Activated CD4-positive, alpha-beta T cell treated with anti-CD3 and anti-CD28 coated beads, Interleukin-2, Interleukin-4, amounts not matched to agents 100 ng/mL and 50 ng/mL, durations not matched to agents 16 hours and 8 hours (primary cell): ENCODE measurements around the gene LRRC8D.

Experiments
- DNase-seq: peaks from one replicate; pipeline ENCODE4 v3.0.0-alpha.2; 2020; ENCODE audit warnings: low spot score

Gene LRRC8D

DNA sequence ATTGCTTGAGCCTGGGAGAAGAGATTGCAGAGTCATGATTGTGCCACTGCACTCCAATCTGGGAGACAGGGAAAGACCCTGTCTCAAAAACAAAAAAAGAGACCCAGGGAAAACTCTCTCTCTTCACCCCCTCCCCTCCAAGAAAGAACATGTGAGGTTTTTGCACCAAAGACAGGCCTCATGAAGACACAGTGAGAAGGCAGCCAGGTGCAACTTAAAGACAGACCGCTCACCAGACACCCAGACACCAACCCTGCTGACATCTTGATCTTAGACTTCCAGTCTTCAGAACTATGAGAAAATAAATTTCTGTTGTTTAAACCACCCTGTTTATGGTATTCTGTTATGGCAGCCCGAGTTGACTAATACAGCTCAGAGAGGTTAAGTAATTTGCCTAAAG, 13.3 kb upstream of the LRRC8D start:
- DNase-seq: no peak

DNA sequence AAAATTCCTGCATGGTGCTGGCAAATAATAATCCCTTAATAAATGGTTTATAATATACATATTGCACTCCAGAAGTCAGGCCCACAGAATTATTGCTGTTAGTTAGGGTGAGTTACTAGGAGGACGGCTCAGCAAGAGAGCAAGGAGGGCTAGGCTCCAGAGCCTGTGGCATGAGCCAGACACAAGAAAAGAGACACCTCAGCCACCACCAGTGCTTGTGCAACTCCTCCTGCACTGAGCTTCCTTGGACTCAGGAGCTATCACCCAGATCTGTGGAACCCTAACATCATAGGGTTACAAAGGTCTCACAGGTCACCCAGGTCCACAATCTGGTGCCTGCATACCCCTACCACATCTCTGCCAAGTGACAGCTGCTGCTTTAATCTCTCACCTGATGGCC, 12.8 kb upstream of the LRRC8D start:
- DNase-seq: no peak

DNA sequence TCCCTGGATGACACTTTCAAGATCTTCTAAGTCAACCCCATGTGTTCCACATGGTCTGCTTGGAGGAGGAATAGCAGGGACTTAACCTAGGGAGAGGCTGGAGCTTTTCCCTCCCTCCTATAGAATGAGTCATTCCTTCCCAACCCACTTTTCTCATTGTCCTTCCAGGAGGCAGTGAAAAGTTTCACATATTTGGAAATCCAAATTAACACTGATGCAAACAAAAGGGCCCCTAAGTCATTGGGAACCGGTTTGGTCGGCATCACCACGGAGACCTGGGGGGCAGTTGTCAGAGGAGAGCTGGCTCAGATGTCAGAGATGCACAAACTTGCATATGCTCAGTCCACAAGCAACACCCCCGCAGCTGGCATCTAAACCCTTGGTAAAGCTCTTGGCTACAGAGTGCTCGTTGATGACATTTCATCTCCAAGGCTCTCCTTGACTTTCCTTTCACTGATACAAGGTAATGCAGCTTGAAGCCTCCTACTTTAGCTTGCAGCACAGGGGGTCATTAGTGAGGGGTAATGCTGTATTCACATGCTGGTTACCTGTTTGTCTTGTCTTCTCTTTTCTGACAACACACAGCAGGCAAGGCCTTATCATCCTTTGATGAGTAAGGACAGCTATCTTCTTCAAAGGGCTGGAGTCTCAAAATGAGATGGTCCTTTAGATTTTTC, 12.3 kb upstream of the LRRC8D start:
- no peak for DNase-seq

DNA sequence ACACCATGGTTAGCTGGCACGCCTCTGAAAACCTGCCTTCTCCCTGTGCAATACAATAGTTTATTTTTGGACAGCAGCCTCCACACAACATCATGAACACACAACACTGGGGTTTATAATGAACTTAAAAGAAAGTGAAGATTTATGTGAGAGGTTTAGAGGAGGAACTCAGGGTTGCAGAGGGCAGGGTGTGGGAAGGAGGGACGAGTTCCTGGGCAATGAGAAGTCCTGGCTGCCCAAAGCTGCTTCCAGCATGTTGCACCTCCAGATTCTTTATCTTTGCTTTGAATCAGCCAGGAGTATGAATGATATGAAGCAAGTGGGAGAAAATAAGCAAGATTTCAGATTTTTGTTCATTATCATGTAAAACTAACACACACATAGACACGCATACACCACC, 11.3 kb upstream of the LRRC8D start:
- DNase-seq: no peak

DNA sequence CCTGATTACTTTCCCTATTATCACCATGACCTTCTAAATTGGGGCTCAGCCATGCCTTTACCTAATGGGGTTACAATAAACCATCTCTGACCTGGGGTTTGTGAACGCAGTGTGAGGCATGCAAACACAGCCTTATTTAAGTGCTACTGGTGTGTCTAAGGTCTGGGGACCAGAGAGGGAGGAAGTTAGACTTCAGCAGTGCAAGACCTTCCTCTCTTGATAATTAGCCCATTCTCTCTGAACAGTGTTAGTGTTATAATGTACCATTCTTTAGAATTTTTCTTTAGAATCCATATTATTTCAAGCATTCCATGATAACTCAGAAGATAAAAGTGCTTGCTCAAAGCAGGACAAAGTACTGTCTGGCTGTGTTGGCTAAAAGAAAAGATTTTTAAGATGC, 10.5 kb upstream of the LRRC8D start:
- no peak for DNase-seq

DNA sequence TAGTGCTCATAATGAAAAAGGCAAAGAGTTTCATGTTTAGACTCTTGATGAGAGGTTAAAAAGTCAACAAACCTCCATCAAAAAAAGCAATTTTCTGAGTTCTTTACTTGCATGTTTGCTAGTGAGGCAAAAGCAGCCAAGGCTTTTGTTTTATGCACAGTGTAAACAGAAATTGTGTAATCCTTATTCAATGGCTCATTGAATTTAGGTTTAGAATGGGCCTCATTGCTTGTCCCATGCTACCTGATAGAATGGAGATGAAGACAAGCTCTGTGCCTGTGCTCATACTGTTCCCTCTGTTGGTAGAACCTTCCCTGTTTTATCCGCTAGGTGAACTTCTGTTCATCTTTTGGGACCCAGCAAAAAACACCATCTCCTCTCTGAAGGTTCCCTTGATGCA, 10.0 kb upstream of the LRRC8D start:
- DNase-seq: no peak

DNA sequence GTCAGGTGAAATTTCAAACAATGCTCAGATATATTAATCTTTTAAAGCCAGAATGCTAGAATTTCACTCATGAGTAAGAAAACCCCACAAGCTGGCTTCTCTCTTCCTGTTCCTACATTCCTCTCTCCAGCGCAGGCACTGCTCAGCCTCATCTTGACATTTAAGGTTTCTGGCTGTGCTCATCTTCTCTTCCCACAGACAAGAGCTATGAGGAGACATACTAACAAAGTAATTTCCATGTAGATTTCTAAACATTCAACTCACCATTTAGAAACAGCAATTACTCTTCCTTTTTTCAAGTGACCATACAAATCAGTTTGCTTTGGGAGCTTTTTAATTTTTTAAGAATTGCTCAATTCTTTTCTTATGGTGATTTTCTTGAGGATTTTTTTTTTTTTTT, 7.8 kb upstream of the LRRC8D start:
- DNase-seq: no peak

DNA sequence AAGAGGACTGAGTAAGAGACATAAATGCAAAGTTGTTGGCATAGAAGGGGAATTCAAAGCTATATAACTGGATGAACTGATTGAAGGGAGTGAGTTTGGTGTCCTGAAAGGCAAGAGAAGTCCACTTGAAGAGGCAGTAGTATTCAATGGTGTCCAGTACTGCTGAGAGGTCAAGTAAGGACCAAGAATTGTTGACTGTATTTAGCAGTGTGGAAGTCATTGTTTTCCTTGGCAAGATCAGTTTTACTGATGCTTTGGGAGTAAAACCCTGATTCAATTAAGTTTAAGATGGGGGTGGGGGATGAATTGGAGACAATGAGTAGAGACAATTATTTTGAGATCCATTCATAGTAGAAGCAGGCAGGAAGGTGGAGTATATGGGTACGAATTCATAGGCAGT, 5.8 kb upstream of the LRRC8D start:
- no peak for DNase-seq

DNA sequence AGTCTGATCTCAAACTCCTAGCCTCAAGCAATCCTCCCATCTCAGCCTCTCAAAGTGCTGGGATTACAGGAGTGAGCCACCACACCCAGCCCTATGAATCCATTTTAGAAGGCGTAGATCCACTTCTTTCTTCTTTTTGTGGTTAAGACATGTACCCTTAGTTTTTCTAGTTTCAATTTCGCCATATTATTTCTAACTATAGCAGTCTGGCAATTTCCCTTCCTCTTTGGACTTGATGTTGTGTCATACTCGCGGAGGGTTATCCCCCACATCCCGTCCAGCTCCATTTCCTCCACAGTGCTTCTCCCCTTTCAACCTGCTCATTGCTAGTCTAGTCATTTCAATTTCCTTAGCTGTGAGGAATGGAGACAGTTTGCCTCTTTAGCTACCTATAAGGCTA, 5.2 kb upstream of the LRRC8D start:
- DNase-seq: no peak

DNA sequence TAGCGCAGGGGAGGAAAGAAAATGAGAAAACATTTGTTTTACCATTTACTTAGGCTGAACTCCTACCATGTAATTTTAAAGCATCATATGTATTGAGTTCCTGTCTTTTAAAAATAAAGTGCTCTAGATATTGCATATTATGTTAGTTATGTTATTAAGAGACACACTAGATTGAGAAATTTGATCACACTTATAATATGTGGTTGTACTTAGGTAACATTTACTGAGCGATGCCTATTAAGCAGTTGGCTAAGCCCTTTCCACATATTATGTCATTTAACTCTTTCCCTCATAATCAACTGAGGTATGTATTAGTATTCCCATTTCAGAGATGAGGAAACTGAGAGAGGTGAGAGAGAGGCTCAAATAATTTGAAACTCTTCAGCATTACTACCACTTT, 4.5 kb upstream of the LRRC8D start:
- DNase-seq: no peak

DNA sequence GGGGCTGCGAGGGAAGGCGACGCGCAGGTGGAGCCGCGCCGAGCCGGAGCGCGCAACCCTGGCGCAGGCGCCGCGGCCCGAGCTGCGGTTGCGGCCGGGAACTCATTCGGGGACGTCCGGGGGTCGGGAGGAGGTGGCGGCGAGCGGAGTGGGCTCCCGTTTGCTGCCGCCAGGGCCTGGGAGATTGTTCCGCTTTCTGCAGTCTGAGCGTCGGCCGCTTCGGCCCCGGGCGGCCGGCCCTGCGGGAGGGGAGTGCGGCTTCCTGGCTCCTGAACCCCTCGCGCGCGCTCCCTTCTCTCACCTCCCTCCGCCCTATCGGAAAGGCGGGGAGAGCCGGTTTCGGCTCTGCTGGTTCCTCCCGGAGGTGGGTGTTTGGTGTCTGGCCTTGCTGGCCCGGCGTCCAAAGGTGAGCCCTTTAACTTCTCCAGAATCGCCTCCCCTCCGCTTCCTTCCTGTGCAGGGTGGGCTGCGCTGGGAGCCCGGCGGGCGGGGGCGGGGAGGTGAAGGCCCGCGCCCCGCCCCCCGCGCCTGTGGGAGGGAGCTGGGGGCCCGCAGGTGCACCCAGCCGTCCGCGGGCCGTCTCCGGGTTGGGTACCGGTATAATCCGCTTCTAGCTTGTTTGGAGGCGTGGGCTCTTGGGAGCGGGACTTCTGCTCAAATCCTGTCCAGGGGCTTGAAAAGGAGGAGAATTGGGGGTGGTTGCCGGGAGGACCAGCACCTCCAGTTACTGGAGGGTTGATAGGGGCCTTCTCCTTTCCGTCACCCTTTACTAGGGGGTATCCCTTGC, 683 bp downstream of the LRRC8D start:
- DNase-seq: peak; percentile 52

DNA sequence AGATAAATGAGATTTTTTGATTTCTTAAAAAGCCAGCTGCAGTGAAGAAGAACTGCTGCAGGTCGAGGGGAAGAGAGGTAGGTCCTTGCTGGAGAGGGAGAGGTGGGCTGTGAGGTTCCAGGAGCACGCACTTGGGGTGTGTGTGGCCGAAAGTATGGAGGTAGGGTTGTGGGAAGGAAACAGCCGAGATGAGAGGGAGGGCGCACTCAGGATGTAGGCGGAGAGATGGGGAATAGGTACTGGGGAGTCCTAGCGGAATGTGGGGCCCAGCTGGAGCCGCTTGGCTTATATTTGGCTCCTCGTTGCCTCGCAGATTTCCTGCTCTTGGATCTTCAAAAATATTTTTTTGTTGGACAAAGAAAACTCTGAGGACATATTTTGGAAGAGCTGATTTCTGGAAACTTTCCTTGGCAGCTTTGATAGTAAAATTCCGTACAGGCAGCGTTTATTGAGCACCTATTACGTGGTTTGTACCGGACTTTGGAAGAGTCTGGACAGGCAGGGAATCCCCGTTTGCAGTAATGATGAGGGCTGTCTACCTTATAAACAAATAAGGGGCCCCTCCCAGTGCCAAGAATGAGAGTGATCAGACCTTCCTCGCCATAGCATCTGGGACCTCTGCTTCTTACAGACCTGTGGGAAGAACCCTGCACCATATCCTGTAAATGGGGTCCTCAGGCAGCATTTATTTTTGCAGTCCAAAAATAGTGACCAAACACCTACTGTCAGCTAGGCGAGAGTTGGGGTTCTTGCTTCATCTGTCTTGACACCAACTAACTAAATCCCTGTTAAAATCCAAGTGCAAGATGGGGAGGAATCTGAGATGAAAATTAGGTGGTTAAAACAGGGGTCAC, 1.5 kb downstream of the LRRC8D start:
- DNase-seq: no peak

DNA sequence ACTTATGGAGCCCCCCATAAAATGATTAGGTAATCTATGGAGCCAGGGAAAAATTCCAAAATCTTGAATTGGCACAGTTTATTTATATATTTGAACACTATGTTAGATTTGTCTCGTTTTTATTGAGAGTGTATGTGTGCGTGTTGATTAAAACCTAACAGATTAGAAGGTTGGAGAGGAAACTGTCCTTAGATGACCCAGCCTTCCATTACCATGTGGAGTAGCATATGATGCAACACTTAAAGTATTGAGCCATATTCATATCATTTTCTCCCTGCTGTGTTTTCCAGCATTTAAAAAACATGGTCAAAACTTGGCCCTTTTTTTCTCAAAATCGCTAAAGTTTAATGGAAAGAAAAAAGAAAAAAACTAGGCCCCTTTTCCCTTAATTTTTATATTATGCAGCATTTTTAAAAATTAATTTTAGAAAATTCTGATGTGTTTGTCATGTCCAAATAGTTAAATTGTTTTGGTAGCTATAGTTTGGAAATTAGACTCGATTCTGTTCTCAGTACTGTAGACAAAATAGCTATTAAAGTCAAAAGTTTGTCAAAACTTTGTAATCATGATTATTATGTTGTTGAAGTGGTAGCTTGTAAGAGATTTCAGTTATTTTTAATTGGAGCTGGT, 2.3 kb downstream of the LRRC8D start:
- DNase-seq: no peak

DNA sequence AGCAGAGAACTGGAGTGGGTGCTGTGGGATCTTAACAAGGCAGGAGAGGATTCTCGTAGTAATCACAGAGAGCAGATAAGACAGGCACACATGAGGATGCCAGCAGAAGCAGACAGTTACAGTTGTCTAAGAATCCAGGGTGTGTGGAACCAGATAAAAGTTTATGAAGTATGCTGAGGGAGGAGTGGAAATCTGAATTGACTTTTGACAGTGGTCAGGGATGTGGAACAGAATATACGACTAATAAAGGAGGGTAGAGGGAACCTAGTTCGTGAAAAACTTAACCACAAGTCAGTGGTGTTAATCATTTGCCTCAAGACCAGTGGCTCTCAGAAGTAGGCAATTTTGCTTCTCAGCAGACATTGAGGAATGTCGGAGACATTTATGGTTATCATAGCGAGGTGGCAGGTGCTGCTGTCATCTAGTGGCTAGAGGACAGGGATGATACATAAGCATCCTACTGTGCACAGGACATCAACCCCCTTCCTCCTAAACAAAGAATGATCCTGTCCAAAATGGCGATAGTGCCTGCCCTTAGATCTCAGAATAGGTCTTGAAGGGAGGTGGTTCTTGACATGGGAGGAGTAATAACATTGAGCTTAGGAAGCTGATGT, 3.0 kb downstream of the LRRC8D start:
- no peak for DNase-seq

DNA sequence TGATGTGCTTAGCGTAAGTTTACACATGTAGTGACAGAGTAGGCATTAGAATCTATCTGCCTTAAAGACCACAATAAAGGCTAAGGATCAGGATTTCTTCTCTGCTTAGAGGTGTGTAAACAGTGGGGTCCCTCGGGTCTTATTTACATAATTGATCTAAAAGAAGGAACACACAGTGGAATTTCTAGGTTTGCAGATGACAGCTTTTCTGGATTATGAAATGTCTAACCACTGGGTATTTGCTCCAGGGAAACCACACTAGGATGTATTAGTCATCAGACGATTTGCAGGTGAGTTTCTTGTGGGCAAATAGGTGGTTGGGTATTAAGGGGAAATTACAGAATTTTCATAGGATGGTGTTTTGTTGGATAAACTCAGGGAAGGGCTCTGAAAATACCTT, 5.8 kb downstream of the LRRC8D start:
- DNase-seq: no peak

DNA sequence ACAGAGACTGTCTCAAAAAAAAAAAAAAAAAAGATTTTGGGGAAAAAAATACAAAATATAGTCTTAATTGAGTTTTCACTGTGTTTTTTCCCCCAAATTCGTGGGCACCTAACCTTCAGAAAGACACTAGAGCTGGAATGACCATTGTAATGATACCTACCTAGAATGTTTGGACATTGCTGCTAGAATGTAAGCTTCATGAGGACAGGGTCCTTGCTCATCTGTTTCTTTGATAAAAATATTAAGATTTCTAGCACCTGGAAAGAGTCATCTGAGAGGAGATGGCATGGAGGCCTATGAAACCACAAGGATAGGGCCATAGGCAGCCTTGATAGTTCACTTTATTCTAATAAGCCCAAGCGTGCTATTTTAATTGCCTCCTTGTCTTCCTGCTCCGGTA, 6.5 kb downstream of the LRRC8D start:
- no peak for DNase-seq

DNA sequence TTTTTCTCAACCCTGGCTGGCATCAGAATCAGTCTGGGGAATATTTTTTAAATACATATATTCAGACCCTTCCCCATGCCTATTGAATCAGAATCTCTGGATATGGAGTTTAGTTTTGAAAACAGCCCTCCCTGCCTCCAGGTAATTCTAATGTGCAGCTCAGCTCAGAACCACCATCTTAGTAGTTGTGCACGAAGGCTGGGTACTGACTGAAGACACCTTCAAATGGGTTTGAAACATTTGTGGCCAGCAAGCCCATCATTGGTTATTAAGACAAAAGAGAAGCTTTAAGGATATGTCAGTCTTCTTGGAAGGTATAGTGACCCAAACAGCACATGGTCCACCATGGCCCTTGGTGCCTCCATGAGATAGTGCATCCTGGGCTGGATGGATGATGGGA, 7.1 kb downstream of the LRRC8D start:
- no peak for DNase-seq

DNA sequence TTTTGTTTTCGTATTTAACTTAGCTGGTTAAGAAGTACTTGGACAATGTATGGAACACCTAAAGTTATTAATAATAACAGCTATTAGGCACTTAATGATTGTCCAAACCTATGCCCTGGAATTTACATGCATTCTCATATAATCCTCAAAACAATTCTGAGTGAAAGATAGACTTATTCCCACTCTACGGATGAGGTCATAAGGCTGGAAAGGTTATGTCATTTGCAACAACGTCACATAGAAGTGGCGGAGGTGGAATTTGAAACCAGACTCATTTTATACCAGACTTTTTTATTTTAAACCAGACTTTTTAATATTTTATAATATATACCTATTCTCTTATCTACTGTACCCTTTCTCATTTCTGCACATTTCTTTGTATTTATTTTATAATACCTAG, 8.4 kb downstream of the LRRC8D start:
- no peak for DNase-seq

DNA sequence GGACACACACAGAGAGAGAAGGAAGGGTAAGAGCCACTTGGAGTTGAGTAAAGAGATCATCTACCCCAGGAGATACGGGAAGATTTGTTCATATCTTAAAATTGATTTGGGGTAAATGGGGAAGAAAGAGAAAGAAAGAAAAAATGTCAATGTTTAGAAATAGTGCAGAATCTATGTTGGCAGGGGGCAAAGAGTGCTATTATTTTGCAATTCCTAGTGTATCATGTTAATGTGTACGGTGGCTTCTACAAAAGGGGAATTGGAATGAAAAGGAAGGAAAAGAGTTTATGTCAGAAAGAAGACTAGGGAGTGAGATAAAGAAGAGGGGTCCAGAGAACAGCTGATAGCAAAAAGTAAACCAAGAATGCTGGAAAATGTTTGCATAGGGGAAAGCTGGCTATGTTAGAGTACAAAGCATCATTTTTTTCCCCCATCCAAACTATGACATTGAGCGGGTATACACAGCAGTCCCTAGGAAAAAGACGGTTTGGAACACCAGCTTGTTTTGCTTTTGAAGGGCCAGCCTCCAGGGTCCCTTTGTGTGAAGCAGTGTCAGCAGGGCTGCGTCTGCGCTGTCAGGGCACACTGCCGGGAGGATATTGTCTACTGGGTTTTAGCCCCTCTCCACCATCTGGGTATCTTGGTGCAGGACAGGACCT, 10.8 kb downstream of the LRRC8D start:
- no peak for DNase-seq

DNA sequence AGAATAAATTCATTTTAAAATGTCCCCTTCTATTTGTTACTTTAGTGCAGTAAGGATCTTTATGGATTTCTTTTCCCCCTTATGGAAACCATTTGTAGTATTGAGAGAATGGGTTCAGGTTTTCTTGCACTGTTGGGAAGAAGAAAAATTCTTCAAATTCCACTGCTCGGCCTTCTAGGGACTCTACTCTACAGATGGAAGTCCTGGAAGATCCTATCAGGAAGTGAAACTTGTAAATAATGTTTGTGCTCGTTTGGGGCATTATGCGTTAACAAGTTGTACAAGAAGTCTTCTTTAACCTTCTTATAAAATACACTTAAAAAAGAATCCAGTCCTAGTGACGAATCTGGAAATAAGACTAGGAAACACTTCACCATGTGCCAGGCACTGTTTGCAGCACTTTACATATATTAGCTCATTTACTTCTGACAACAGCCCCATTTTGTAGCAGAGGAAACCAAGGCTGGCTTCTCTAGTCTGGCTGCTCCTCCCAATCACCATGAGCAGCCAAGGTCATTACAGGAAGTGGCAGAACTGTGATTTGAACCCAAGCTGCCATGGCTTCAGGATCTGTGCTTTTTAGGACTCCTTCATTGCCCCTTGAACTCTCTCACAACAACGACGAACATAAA, 11.8 kb downstream of the LRRC8D start:
- DNase-seq: no peak
